ENCODE data around the gene UNC5C.

UNC5C gene

DNA sequence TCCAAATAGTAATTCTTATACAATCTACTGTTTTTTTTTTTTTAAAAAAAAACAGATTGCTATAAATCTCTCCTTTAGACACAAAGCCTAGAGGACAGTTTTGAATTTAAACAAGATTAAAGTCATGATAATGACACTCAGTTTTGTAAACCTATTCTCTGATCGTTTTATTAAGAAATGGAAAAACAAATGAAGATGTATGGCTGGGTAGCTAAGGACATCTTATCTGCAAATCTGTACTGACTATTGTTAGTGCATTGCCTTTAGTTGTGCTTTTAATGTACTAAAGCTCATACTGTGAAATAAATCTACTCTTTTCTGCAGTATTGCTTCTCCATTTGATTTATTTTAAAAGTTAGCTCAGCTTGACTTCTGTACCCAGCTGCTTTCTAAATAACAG lies 155.0 kb downstream of the UNC5C start:
- Histone ChIP-seq H3K4me1 (ENCODE audit: low read depth, poor library complexity, severe bottlenecking) (peaks cover 6% of the 10 kb centered on the region), H3K79me2 (ENCODE audit: insufficient read depth, low read depth) (no peaks in the 10 kb centered on the region), H2AFZ (ENCODE audit: low read depth) (no peak overlapping the region), H3K4me2 (no peak overlapping the region), H4K20me1 (ENCODE audit: insufficient read depth) (no peaks in the 10 kb centered on the region), H3K36me3 (ENCODE audit: insufficient read depth) (no peaks in the 10 kb centered on the region), H3K9ac (no peak overlapping the region), H3K27me3 (ENCODE audit: insufficient read depth, low read depth) (no peaks in the 10 kb centered on the region), H3K27ac (no peak overlapping the region), H3K4me3 (IDR thresholded peaks at IDR 0.05; ENCODE audit: insufficient read depth, low read depth, low read length) (no peak overlapping the region)
- no peak for TF ChIP-seq CTCF (conservative IDR thresholded peaks at IDR 0.05; ENCODE audit: low read depth, low read length)

DNA sequence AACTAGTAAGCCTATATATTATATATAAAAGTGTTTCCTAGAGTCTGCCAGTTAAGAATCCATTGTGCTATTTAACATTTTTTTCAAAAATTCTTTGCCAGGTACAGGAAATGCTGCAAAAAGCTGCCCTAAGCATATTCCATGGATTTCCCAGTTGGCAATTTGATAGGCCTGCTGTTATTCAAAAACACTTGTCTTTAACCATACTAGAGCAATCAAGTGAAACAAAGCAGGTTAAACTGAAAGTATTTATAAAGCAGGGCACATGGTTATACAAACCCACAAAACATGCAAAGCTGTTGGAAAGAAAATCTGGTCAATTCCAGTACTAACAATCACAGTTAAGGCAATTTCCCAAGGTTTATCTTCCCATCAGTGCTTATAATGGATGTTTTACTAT lies 159.9 kb downstream of the UNC5C start:
- H3K4me2 ChIP-seq: no peak overlapping the region
- H2AFZ ChIP-seq (ENCODE audit: low read depth): no peak overlapping the region
- no peak for TF ChIP-seq CTCF (conservative IDR thresholded peaks at IDR 0.05; ENCODE audit: low read depth, low read length)
- no peaks in the 10 kb centered on the region for H3K36me3 ChIP-seq (ENCODE audit: insufficient read depth)
- no peaks in the 10 kb centered on the region for H3K27me3 ChIP-seq (ENCODE audit: insufficient read depth, low read depth)
- no peak overlapping the region for H3K27ac ChIP-seq
- H3K9ac ChIP-seq: no peak overlapping the region
- H3K79me2 ChIP-seq (ENCODE audit: insufficient read depth, low read depth): no peaks in the 10 kb centered on the region
- H3K4me1 ChIP-seq (ENCODE audit: low read depth, poor library complexity, severe bottlenecking): peaks cover 9% of the 10 kb centered on the region
- H3K4me3 ChIP-seq (IDR thresholded peaks at IDR 0.05; ENCODE audit: insufficient read depth, low read depth, low read length): no peak overlapping the region
- no peaks in the 10 kb centered on the region for H4K20me1 ChIP-seq (ENCODE audit: insufficient read depth)

- Histone ChIP-seq H3K4me2 (no peak overlapping the region), H3K4me3 (IDR thresholded peaks at IDR 0.05; ENCODE audit: insufficient read depth, low read depth, low read length) (no peak overlapping the region), H3K27ac (no peak overlapping the region), H2AFZ (ENCODE audit: low read depth) (no peak overlapping the region), H3K9ac (no peak overlapping the region), H3K4me1 (ENCODE audit: low read depth, poor library complexity, severe bottlenecking) (peaks cover 9% of the 10 kb centered on the region), H3K36me3 (ENCODE audit: insufficient read depth) (no peaks in the 10 kb centered on the region), H4K20me1 (ENCODE audit: insufficient read depth) (no peaks in the 10 kb centered on the region), H3K27me3 (ENCODE audit: insufficient read depth, low read depth) (no peaks in the 10 kb centered on the region), H3K79me2 (ENCODE audit: insufficient read depth, low read depth) (no peaks in the 10 kb centered on the region)
- TF ChIP-seq CTCF (conservative IDR thresholded peaks at IDR 0.05; ENCODE audit: low read depth, low read length): no peak
Observed at GRCh38 chr4:95387719-95388118, 161.1 kb downstream of the UNC5C start.

DNA sequence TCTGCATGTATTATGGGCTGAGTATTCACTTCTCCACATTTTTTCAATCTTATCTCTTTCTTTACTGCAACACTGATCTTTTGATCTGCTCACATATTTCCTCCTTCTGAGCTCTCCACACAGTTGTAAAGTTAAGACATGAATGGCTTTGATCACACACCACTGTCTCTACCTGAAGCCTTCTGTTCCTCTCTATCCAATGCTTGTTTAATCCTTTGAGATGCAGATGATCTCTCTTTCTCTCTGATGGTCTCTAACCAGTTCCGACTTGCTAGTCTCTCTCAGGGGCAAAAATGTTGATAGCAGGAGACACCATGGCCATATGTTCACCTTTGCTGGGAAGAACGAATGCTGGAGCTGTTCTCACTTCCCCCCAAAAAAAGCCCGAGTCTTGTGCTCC lies 162.4 kb downstream of the UNC5C start:
- TF ChIP-seq CTCF (conservative IDR thresholded peaks at IDR 0.05; ENCODE audit: low read depth, low read length): no peak
- Histone ChIP-seq H3K27me3 (ENCODE audit: insufficient read depth, low read depth) (no peaks in the 10 kb centered on the region), H3K4me3 (IDR thresholded peaks at IDR 0.05; ENCODE audit: insufficient read depth, low read depth, low read length) (no peak overlapping the region), H3K4me1 (ENCODE audit: low read depth, poor library complexity, severe bottlenecking) (peaks cover 9% of the 10 kb centered on the region), H4K20me1 (ENCODE audit: insufficient read depth) (no peaks in the 10 kb centered on the region), H3K9ac (no peak overlapping the region), H3K36me3 (ENCODE audit: insufficient read depth) (no peaks in the 10 kb centered on the region), H3K27ac (no peak overlapping the region), H3K79me2 (ENCODE audit: insufficient read depth, low read depth) (no peaks in the 10 kb centered on the region), H3K4me2 (no peak overlapping the region), H2AFZ (ENCODE audit: low read depth) (no peak overlapping the region)
